ENCODE measurements around the gene LMF1. TPM values are rescaled to one million over a fixed set of nuclear protein-coding genes. Genes with fewer than 3 reads are reported as not detected.

LMF1 gene
- total RNA-seq, 1 experiment from 2014 or later: 13.5 TPM

DNA sequence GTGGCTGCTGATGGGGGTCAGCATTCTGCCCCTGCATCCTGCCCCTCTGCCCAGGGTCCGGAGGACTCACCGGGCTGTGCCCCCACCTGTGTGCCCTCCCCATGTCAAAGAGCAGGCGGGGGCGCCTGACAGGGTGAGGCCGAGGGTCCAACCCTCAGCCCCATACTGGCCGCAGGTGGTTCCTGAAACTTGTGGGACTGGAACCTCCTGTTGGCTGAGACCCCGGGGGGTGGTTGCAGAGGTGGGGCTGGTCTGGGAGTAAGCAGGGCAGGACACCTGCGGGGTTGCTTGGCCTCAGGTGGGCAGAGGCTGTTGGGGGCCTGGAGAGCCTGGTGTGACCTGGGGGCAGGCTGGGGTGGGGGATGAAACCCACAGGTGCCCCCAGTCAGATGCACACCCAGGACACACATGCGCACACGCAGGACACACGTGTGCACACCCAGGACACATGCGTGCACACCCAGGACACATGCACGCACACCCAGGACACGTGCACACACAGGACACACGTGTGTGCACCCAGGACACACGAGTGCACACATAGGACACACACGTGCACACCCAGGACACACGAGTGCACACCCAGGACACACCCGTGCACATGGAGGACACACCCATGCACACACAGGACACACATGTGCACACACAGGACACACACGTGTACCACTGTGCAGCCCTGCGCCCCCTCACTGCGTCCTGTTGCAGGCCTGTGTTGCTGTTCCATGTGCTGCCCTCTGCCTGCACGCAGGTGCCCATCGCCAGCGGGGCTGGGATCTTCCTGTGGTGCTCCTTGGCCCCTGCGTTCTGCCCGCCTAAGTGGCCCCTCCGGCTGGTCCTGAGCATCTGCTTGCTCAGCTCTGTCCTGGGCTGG lies 42.2 kb upstream of the LMF1 start:
- ChIA-PET POLR2A (ENCODE audit: unreplicated experiment) (interaction anchor here (0.6 kb wide), 1 partner anchor 7 kb away, joined by 3 read pairs; no protein-coding TSS in a partner anchor), CTCF (no interaction called here)
- TF ChIP-seq, protein P1, sequence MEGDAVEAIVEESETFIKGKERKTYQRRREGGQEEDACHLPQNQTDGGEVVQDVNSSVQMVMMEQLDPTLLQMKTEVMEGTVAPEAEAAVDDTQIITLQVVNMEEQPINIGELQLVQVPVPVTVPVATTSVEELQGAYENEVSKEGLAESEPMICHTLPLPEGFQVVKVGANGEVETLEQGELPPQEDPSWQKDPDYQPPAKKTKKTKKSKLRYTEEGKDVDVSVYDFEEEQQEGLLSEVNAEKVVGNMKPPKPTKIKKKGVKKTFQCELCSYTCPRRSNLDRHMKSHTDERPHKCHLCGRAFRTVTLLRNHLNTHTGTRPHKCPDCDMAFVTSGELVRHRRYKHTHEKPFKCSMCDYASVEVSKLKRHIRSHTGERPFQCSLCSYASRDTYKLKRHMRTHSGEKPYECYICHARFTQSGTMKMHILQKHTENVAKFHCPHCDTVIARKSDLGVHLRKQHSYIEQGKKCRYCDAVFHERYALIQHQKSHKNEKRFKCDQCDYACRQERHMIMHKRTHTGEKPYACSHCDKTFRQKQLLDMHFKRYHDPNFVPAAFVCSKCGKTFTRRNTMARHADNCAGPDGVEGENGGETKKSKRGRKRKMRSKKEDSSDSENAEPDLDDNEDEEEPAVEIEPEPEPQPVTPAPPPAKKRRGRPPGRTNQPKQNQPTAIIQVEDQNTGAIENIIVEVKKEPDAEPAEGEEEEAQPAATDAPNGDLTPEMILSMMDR (conservative IDR thresholded peaks at IDR 0.05; ENCODE audit: low read depth, low read length): peak; percentile 29; the same call in 1 of the 2 replicates
- no peak for TF ChIP-seq EZH2phosphoT487 (IDR thresholded peaks at IDR 0.05; ENCODE audit: borderline replicate concordance, low read length)
- no peaks in the 10 kb centered on the region for H3F3A ChIP-seq (ENCODE audit: low read length, unreplicated experiment)
- ATAC-seq (no peak), DNase-seq (no peak)
- H3K27me3 ChIP-seq (ENCODE audit: low read length): peaks cover 33% of the 10 kb centered on the region
- no peaks in the 10 kb centered on the region for H3K36me3 ChIP-seq (ENCODE audit: low read depth, low read length)
- H3K4me1 ChIP-seq (ENCODE audit: insufficient read depth, low read length): no peaks in the 10 kb centered on the region
- no peaks in the 10 kb centered on the region for H3K79me2 ChIP-seq (ENCODE audit: low read length)
- no peak overlapping the region for H3K4me2 ChIP-seq (ENCODE audit: low read length)
- H2AFZ ChIP-seq (ENCODE audit: low read length): no peak overlapping the region
- no peak overlapping the region for H3K4me3 ChIP-seq (ENCODE audit: low read length)
- no peaks in the 10 kb centered on the region for H3K9me2 ChIP-seq (replicated peaks; ENCODE audit: low read length)
- BruUV-seq (replicated peaks): no TSS peak
- H3K9me3 ChIP-seq (ENCODE audit: low read length): no peaks in the 10 kb centered on the region
- no peaks in the 10 kb centered on the region for H4K20me1 ChIP-seq (ENCODE audit: low read length)
- H3K9ac ChIP-seq (ENCODE audit: low read length): no peak overlapping the region
- no peak overlapping the region for H3K27ac ChIP-seq (ENCODE audit: low read length)
- intact Hi-C loops (cut with micrococcal nuclease): no loop called here

DNA sequence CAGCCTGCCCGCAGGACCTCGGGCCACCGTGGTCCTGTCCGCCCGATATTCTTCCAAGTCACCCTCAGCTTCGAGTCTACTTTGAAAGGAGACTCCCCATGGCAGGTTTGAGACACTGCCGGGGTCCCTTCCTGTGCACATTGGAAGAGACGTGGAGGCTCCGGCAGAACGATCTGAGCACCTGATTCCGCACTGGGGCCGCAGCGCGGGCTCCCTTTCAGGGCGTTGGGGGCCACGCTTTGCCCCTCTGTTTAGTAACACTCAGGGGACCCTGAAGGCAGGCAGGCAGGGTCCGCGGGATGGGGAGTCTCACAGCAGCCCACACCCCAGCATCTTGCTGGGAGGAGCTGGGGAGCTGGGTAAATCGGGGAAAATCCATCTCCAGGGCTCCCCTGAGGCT lies 41.4 kb upstream of the LMF1 start:
- CTCF ChIA-PET: no interaction called here

More for the DNA sequence above, 41.4 kb upstream of the LMF1 start:
- Histone ChIP-seq H3K27ac (ENCODE audit: low read length) (no peak overlapping the region), H3K27me3 (ENCODE audit: low read length) (peaks cover 33% of the 10 kb centered on the region), H3K4me2 (ENCODE audit: low read length) (no peak overlapping the region), H3F3A (ENCODE audit: low read length, unreplicated experiment) (no peaks in the 10 kb centered on the region), H3K9me3 (ENCODE audit: low read length) (no peaks in the 10 kb centered on the region), H3K9ac (ENCODE audit: low read length) (no peak overlapping the region), H3K4me1 (ENCODE audit: insufficient read depth, low read length) (no peaks in the 10 kb centered on the region), H3K79me2 (ENCODE audit: low read length) (no peaks in the 10 kb centered on the region), H3K4me3 (ENCODE audit: low read length) (no peak overlapping the region), H4K20me1 (ENCODE audit: low read length) (no peaks in the 10 kb centered on the region), H3K36me3 (ENCODE audit: low read depth, low read length) (no peaks in the 10 kb centered on the region), H2AFZ (ENCODE audit: low read length) (no peak overlapping the region), H3K9me2 (replicated peaks; ENCODE audit: low read length) (no peaks in the 10 kb centered on the region)
- BruUV-seq (replicated peaks): no TSS peak
- DNase-seq (no peak), ATAC-seq (no peak)
- intact Hi-C loops (cut with micrococcal nuclease): no loop called here
- POLR2A ChIA-PET (ENCODE audit: unreplicated experiment): no interaction called here
- TF ChIP-seq EZH2 (IDR thresholded peaks at IDR 0.05; ENCODE audit: low read length, unreplicated experiment) (no peak), EZH2phosphoT487 (IDR thresholded peaks at IDR 0.05; ENCODE audit: borderline replicate concordance, low read length) (no peak)
- TF ChIP-seq, protein P1 (conservative IDR thresholded peaks at IDR 0.05; ENCODE audit: low read depth, low read length): no peak
